Fibroblast of the conjunctiva (primary cell): Measurements from ENCODE around the gene PROCA1.
"Not testable (repeated sequence)": the region's sequence is repeated elsewhere in the genome, so short reads cannot be mapped to it uniquely, and the experiment has no call there.

ENCODE experiments used
- DNase-seq: peaks from one replicate; pipeline ENCODE4 v3.0.0-alpha.2; 2010; ENCODE audit warnings: low read depth

PROCA1 gene

GRCh38 chr17:28669918-28670317, 41.8 kb downstream of the PROCA1 start:
- DNase-seq, result no peak

GRCh38 chr17:28667870-28668269, 43.8 kb downstream of the PROCA1 start:
- no peak for DNase-seq

- no peak for DNase-seq
Observed at GRCh38 chr17:28665994-28666393, 45.7 kb downstream of the PROCA1 start.

GRCh38 chr17:28663723-28664122, 48.0 kb downstream of the PROCA1 start:
- no peak for DNase-seq

- DNase-seq, result no peak
Observed at GRCh38 chr17:28662527-28662829, 49.2 kb downstream of the PROCA1 start.

- DNase-seq, result peak; percentile 47
Observed at GRCh38 chr17:28661635-28662526, 49.8 kb downstream of the PROCA1 start, which contains the start of the genes SDF2 and SUPT6H. TSS of gene SDF2 (minus strand) at chr17:28661906. CDS start at chr17:28661876, 30 bp downstream. TSS of gene SUPT6H (plus strand) at chr17:28662205. CDS start at chr17:28673402, 11,197 bp downstream.

- not testable (repeated sequence) for DNase-seq
Observed at GRCh38 chr17:28659497-28659881, 52.2 kb downstream of the PROCA1 start.

GRCh38 chr17:28658766-28659496, 52.8 kb downstream of the PROCA1 start:
- not testable (repeated sequence) for DNase-seq

- DNase-seq, result not testable (repeated sequence)
Observed at GRCh38 chr17:28658342-28658741, 53.3 kb downstream of the PROCA1 start.

GRCh38 chr17:28657756-28658155, 53.9 kb downstream of the PROCA1 start:
- DNase-seq, result no peak

- DNase-seq, result no peak
Observed at GRCh38 chr17:28655160-28655559, 56.5 kb downstream of the PROCA1 start.
